Measurements from ENCODE around the gene KCNK2. TPM values are rescaled to one million over a fixed set of nuclear protein-coding genes. Genes with fewer than 3 reads are reported as not detected.

Gene KCNK2
- total RNA-seq, 4 donors from 2014 or later: 3.9 to 22.6 (median 21.2) TPM

GRCh38 chr1:215241451-215241850 is 158.9 kb downstream of the KCNK2 start:
- DNase-seq: no peak
- H3K36me3 ChIP-seq: no peaks in the 10 kb centered on the region
- no peaks in the 10 kb centered on the region for H3K9me3 ChIP-seq
- no peaks in the 10 kb centered on the region for H3K4me1 ChIP-seq
- no peak for TF ChIP-seq CTCF (IDR thresholded peaks at IDR 0.05)
- no peak for TF ChIP-seq POLR2A (IDR thresholded peaks at IDR 0.05)
- no peak overlapping the region for H3K27ac ChIP-seq
- no peak overlapping the region for H3K4me3 ChIP-seq (replicated peaks in 1 of 3)
- intact Hi-C loops (cut with DNase I): no loop called here
- no peaks in the 10 kb centered on the region for H3K27me3 ChIP-seq
- WGBS, 2 donors: 86 to 87% methylated on average over 3 of the region's 3 CpGs

- no peak overlapping the region for H3K27ac ChIP-seq
- 77 to 89% methylated on average over 4 of the region's 4 CpGs for WGBS, 2 donors
Measured at GRCh38 chr1:215243345-215244054, 161.0 kb downstream of the KCNK2 start.

GRCh38 chr1:215250913-215251312 is 168.4 kb downstream of the KCNK2 start:
- H3K4me3 ChIP-seq (replicated peaks in 1 of 3): no peak overlapping the region
- no peak for TF ChIP-seq CTCF (IDR thresholded peaks at IDR 0.05)
- no peak for TF ChIP-seq POLR2A (IDR thresholded peaks at IDR 0.05)
- no peak overlapping the region for H3K27ac ChIP-seq
- no peaks in the 10 kb centered on the region for H3K36me3 ChIP-seq
- no peaks in the 10 kb centered on the region for H3K4me1 ChIP-seq
- no peaks in the 10 kb centered on the region for H3K27me3 ChIP-seq
- 91 to 93% methylated on average over 2 of the region's 2 CpGs for WGBS, 2 donors
- no peaks in the 10 kb centered on the region for H3K9me3 ChIP-seq
- DNase-seq: no peak
- intact Hi-C loops (cut with DNase I): no loop called here

More at GRCh38 chr1:215243345-215244054, 161.0 kb downstream of the KCNK2 start:
- no peak overlapping the region for H3K4me3 ChIP-seq (replicated peaks in 1 of 3)
- no peaks in the 10 kb centered on the region for H3K4me1 ChIP-seq
- H3K36me3 ChIP-seq: no peaks in the 10 kb centered on the region
- no peaks in the 10 kb centered on the region for H3K9me3 ChIP-seq
- intact Hi-C loops (cut with DNase I): no loop called here
- H3K27me3 ChIP-seq: no peaks in the 10 kb centered on the region
- no peak for DNase-seq
- TF ChIP-seq POLR2A (IDR thresholded peaks at IDR 0.05) (no peak), CTCF (IDR thresholded peaks at IDR 0.05) (no peak)

GRCh38 chr1:215251428-215251827 is 168.9 kb downstream of the KCNK2 start:
- no peaks in the 10 kb centered on the region for H3K27me3 ChIP-seq
- no peak overlapping the region for H3K27ac ChIP-seq
- TF ChIP-seq POLR2A (IDR thresholded peaks at IDR 0.05) (no peak), CTCF (IDR thresholded peaks at IDR 0.05) (no peak)
- DNase-seq: no peak
- no peaks in the 10 kb centered on the region for H3K36me3 ChIP-seq
- no peaks in the 10 kb centered on the region for H3K9me3 ChIP-seq
- H3K4me1 ChIP-seq: no peaks in the 10 kb centered on the region
- WGBS, 2 donors: 95% methylated on average over 4 of the region's 4 CpGs
- intact Hi-C loops (cut with DNase I): no loop called here
- no peak overlapping the region for H3K4me3 ChIP-seq (replicated peaks in 1 of 3)

GRCh38 chr1:215252164-215252563 is 169.6 kb downstream of the KCNK2 start:
- DNase-seq: no peak
- H3K36me3 ChIP-seq: no peaks in the 10 kb centered on the region
- H3K4me3 ChIP-seq (replicated peaks in 1 of 3): no peak overlapping the region
- no peaks in the 10 kb centered on the region for H3K9me3 ChIP-seq
- 91 to 98% methylated on average over 1 of the region's 1 CpG for WGBS, 2 donors
- H3K27me3 ChIP-seq: no peaks in the 10 kb centered on the region
- no peak overlapping the region for H3K27ac ChIP-seq
- TF ChIP-seq CTCF (IDR thresholded peaks at IDR 0.05) (no peak), POLR2A (IDR thresholded peaks at IDR 0.05) (no peak)
- intact Hi-C loops (cut with DNase I): no loop called here
- H3K4me1 ChIP-seq: no peaks in the 10 kb centered on the region
